OCI-LY7 (cell line): ENCODE data around the gene TPH2.

ENCODE experiments used
- CTCF ChIP-seq: fragments of 200-600 bp; sonication (generic); conservative IDR thresholded peaks from 2 replicates; pipeline ENCODE4 v1.5.1; 2014; ENCODE audit warnings: mild to moderate bottlenecking, antibody characterized with exemption, low read length, moderate library complexity, mixed read lengths
- EZH2phosphoT487 ChIP-seq: fragments of 200-600 bp; sonication (generic); IDR thresholded peaks from 2 replicates; pipeline ENCODE4 v1.6.1; 2018; ENCODE audit warnings: low read depth, borderline replicate concordance, mild to moderate bottlenecking, mixed run types, antibody characterized with exemption, low read length, moderate library complexity, mixed read lengths

- TF ChIP-seq CTCF, result no peak
- no peak for TF ChIP-seq EZH2phosphoT487
These were observed 97.7 kb downstream of the TPH2 start for GRCh38 chr12:72036393-72036792.
